Measurements from ENCODE around the gene MYT1.

- TF ChIP-seq, protein P1, sequence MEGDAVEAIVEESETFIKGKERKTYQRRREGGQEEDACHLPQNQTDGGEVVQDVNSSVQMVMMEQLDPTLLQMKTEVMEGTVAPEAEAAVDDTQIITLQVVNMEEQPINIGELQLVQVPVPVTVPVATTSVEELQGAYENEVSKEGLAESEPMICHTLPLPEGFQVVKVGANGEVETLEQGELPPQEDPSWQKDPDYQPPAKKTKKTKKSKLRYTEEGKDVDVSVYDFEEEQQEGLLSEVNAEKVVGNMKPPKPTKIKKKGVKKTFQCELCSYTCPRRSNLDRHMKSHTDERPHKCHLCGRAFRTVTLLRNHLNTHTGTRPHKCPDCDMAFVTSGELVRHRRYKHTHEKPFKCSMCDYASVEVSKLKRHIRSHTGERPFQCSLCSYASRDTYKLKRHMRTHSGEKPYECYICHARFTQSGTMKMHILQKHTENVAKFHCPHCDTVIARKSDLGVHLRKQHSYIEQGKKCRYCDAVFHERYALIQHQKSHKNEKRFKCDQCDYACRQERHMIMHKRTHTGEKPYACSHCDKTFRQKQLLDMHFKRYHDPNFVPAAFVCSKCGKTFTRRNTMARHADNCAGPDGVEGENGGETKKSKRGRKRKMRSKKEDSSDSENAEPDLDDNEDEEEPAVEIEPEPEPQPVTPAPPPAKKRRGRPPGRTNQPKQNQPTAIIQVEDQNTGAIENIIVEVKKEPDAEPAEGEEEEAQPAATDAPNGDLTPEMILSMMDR (IDR thresholded peaks at IDR 0.05), result peak; percentile 49
- TF ChIP-seq ZFX (IDR thresholded peaks at IDR 0.05; ENCODE audit: borderline replicate concordance), result no peak
These were observed 18.6 kb upstream of the MYT1 start for GRCh38 chr20:64145458-64146300.

Data from 22Rv1 (cell line).